HG03175 (cell line): ENCODE measurements around the gene IL3.

Experiments
- ATAC-seq: cut with Tn5 transposase; IDR thresholded peaks from one replicate; pipeline ENCODE4 v1.9.1; 2021; ENCODE audit warnings: mild to moderate bottlenecking, moderate library complexity; ENCODE audit not compliant: unreplicated experiment

IL3 gene

DNA sequence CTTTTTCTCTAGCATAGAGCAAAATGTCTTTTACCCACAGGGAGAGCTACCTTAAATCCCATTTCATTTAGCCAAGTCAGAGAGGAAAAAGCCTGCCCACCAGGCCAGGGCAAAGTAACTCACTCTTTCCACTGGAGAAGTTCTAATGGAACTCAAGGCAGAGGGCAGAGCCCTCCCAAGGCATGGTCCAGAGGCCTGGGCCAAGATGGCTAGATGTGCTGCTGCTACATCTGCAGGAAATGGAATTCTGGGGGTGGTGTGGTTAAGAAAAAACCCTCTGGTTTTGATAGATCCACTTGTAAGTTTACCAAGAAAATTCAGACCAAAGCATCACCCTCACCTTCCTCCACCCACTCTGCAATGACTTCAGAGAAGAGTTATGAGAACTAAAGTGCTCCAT, 50.5 kb downstream of the IL3 start:
- ATAC-seq = no peak

- no peak for ATAC-seq
Observed at GRCh38 chr5:132112111-132112510, 51.7 kb downstream of the IL3 start.
